Measurements from ENCODE around the gene GGACT.

GRCh38 chr13:100502446-100502845 lies 86.1 kb downstream of the GGACT start:
- TF ChIP-seq CTCF (IDR thresholded peaks at IDR 0.05; ENCODE audit: control extremely low read depth in 1 of 3, insufficient read depth in 1 of 3, low read depth in 1 of 3, low read length in 3 of 3) (no peak), KDM4A (IDR thresholded peaks at IDR 0.05; ENCODE audit: low read depth, low read length, severe bottlenecking) (no peak), SUZ12 (IDR thresholded peaks at IDR 0.05; ENCODE audit: low read length) (no peak), YY1 (IDR thresholded peaks at IDR 0.05; ENCODE audit: low read depth, low read length) (no peak), POLR2AphosphoS5 (IDR thresholded peaks at IDR 0.05; ENCODE audit: low read depth, low read length) (no peak), POLR2A (IDR thresholded peaks at IDR 0.05; ENCODE audit: control extremely low read depth in 1 of 2, low read depth in 2 of 2, low read length in 2 of 2) (no peak), HDAC6 (IDR thresholded peaks at IDR 0.05; ENCODE audit: low read depth, low read length) (no peak), EZH2 (IDR thresholded peaks at IDR 0.05; ENCODE audit: low read depth, low read length, severe bottlenecking) (no peak), EP300 (IDR thresholded peaks at IDR 0.05; ENCODE audit: borderline replicate concordance in 1 of 2, low read depth in 2 of 2, low read length in 2 of 2) (no peak), ZNF274 (IDR thresholded peaks at IDR 0.05; ENCODE audit: borderline replicate concordance, extremely low read depth, low read length) (no peak)

Measured in H1 (cell line).